ENCODE results near the gene OVOL2. TPM values are rescaled to one million over a fixed set of nuclear protein-coding genes. Genes with fewer than 3 reads are reported as not detected.
"Not testable (repeated sequence)": the region's sequence is repeated elsewhere in the genome, so short reads cannot be mapped to it uniquely, and the experiment has no call there.

OVOL2 gene
- polyA plus RNA-seq, 1 donor from 2014 or later, result not detected

GRCh38 chr20:18030020-18030419 is 27.7 kb downstream of the OVOL2 start:
- H4K20me1 ChIP-seq (ENCODE audit: insufficient read depth), result no peaks in the 10 kb centered on the region
- no peaks in the 10 kb centered on the region for H3K36me3 ChIP-seq (ENCODE audit: insufficient read depth, low read length)
- TF ChIP-seq SMC3 (conservative IDR thresholded peaks at IDR 0.05; ENCODE audit: poor library complexity) (no peak), RAD21 (conservative IDR thresholded peaks at IDR 0.05) (no peak), TAF1 (IDR thresholded peaks at IDR 0.05; ENCODE audit: low read depth) (no peak), EP300 (conservative IDR thresholded peaks at IDR 0.05; ENCODE audit: poor library complexity, severe bottlenecking) (no peak), POLR2AphosphoS5 (IDR thresholded peaks at IDR 0.05) (no peak), MXI1 (conservative IDR thresholded peaks at IDR 0.05; ENCODE audit: poor library complexity, severe bottlenecking) (no peak), EZH2 (IDR thresholded peaks at IDR 0.05; ENCODE audit: borderline replicate concordance, insufficient read depth, low read length, poor library complexity, severe bottlenecking) (no peak)
- TF ChIP-seq, protein P1, sequence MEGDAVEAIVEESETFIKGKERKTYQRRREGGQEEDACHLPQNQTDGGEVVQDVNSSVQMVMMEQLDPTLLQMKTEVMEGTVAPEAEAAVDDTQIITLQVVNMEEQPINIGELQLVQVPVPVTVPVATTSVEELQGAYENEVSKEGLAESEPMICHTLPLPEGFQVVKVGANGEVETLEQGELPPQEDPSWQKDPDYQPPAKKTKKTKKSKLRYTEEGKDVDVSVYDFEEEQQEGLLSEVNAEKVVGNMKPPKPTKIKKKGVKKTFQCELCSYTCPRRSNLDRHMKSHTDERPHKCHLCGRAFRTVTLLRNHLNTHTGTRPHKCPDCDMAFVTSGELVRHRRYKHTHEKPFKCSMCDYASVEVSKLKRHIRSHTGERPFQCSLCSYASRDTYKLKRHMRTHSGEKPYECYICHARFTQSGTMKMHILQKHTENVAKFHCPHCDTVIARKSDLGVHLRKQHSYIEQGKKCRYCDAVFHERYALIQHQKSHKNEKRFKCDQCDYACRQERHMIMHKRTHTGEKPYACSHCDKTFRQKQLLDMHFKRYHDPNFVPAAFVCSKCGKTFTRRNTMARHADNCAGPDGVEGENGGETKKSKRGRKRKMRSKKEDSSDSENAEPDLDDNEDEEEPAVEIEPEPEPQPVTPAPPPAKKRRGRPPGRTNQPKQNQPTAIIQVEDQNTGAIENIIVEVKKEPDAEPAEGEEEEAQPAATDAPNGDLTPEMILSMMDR (IDR thresholded peaks at IDR 0.05; ENCODE audit: poor library complexity, severe bottlenecking), result no peak
- TF ChIP-seq, protein P2, sequence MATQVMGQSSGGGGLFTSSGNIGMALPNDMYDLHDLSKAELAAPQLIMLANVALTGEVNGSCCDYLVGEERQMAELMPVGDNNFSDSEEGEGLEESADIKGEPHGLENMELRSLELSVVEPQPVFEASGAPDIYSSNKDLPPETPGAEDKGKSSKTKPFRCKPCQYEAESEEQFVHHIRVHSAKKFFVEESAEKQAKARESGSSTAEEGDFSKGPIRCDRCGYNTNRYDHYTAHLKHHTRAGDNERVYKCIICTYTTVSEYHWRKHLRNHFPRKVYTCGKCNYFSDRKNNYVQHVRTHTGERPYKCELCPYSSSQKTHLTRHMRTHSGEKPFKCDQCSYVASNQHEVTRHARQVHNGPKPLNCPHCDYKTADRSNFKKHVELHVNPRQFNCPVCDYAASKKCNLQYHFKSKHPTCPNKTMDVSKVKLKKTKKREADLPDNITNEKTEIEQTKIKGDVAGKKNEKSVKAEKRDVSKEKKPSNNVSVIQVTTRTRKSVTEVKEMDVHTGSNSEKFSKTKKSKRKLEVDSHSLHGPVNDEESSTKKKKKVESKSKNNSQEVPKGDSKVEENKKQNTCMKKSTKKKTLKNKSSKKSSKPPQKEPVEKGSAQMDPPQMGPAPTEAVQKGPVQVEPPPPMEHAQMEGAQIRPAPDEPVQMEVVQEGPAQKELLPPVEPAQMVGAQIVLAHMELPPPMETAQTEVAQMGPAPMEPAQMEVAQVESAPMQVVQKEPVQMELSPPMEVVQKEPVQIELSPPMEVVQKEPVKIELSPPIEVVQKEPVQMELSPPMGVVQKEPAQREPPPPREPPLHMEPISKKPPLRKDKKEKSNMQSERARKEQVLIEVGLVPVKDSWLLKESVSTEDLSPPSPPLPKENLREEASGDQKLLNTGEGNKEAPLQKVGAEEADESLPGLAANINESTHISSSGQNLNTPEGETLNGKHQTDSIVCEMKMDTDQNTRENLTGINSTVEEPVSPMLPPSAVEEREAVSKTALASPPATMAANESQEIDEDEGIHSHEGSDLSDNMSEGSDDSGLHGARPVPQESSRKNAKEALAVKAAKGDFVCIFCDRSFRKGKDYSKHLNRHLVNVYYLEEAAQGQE (IDR thresholded peaks at IDR 0.05; ENCODE audit: borderline replicate concordance), result no peak
- no peaks in the 10 kb centered on the region for H3K27me3 ChIP-seq (ENCODE audit: insufficient read depth, low read depth, low read length)
- H2AFZ ChIP-seq (ENCODE audit: low read depth, low read length), result no peak overlapping the region
- no peak overlapping the region for H3K4me3 ChIP-seq (ENCODE audit: low read length)
- H3K9me3 ChIP-seq (ENCODE audit: low read length), result no peaks in the 10 kb centered on the region
- H3F3A ChIP-seq (ENCODE audit: insufficient read depth, low read length, poor library complexity, severe bottlenecking), result no peaks in the 10 kb centered on the region
- no peaks in the 10 kb centered on the region for H3K79me2 ChIP-seq (replicated peaks; ENCODE audit: insufficient read depth, low read length)
- no peak overlapping the region for H3K9ac ChIP-seq (ENCODE audit: low read length)
- H3K9me2 ChIP-seq (ENCODE audit: insufficient read depth, low read length), result no peaks in the 10 kb centered on the region
- no peak overlapping the region for H3K27ac ChIP-seq (ENCODE audit: low read length)
- no peak overlapping the region for H3K4me2 ChIP-seq (ENCODE audit: low read length)

DNA sequence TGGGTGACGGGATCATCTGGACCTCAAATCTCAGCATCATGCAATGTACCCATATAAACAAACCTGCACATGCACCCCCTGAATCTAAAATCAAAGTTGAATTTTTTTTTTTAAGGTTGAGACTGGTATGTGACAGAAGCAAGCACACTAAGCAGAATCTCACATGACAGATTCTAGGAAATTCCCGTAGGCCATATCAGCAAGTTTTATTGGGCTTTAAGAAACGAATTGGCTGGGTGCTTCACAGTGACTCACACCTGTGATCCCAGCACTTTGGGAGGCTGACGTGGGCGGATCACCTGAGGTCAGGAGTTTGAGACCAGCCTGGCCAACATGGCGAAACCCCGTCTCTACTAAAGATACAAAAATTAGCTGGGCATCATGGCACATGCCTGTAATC is 30.7 kb downstream of the OVOL2 start:
- H3K27ac ChIP-seq (ENCODE audit: low read length); H3K27me3 ChIP-seq (ENCODE audit: insufficient read depth, low read depth, low read length); H3F3A ChIP-seq (ENCODE audit: insufficient read depth, low read length, poor library complexity, severe bottlenecking); H3K9me2 ChIP-seq (ENCODE audit: insufficient read depth, low read length); H4K20me1 ChIP-seq (ENCODE audit: insufficient read depth); H2AFZ ChIP-seq (ENCODE audit: low read depth, low read length); H3K4me2 ChIP-seq (ENCODE audit: low read length); H3K79me2 ChIP-seq (replicated peaks; ENCODE audit: insufficient read depth, low read length); H3K4me3 ChIP-seq (ENCODE audit: low read length); H3K36me3 ChIP-seq (ENCODE audit: insufficient read depth, low read length); H3K9me3 ChIP-seq (ENCODE audit: low read length); H3K9ac ChIP-seq (ENCODE audit: low read length): not testable (repeated sequence)

DNA sequence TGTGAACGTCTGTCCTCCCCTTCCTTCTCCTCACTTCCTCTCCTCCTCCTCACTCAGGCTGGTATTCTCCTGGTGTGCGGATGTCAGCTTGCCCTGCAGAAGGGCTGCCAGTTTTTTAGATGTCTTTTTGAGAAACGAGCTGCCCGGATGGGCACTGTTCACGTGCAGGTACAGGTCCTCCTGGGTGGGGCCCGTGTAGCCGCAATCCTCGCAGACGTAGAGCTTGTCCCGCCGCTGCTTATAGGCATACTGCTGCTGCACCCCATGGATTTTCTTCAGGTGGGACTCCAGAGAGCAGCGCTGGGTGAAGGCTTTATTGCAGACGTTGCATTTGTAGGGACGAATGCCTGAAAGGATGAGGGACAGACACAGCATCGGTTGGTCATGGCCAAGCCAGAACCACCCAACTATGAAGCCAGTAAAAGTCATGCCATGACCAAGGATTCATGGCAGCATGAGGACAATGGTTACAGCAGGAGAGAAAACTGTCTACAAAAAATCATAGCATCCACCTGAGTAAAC is 33.0 kb downstream of the OVOL2 start:
- H3K9me2 ChIP-seq (ENCODE audit: insufficient read depth, low read length), result no peaks in the 10 kb centered on the region
- no peak overlapping the region for H2AFZ ChIP-seq (ENCODE audit: low read depth, low read length)
- no peaks in the 10 kb centered on the region for H3K79me2 ChIP-seq (replicated peaks; ENCODE audit: insufficient read depth, low read length)
- no peak overlapping the region for H3K4me2 ChIP-seq (ENCODE audit: low read length)
- H3K36me3 ChIP-seq (ENCODE audit: insufficient read depth, low read length), result no peaks in the 10 kb centered on the region
- no peak overlapping the region for H3K9ac ChIP-seq (ENCODE audit: low read length)
- no peaks in the 10 kb centered on the region for H3K9me3 ChIP-seq (ENCODE audit: low read length)
- H3F3A ChIP-seq (ENCODE audit: insufficient read depth, low read length, poor library complexity, severe bottlenecking), result no peaks in the 10 kb centered on the region
- H3K27ac ChIP-seq (ENCODE audit: low read length), result no peak overlapping the region
- no peak overlapping the region for H3K4me3 ChIP-seq (ENCODE audit: low read length)
- no peaks in the 10 kb centered on the region for H4K20me1 ChIP-seq (ENCODE audit: insufficient read depth)
- TF ChIP-seq, protein P1 (IDR thresholded peaks at IDR 0.05; ENCODE audit: poor library complexity, severe bottlenecking), result no peak
- no peak for TF ChIP-seq EP300 (conservative IDR thresholded peaks at IDR 0.05; ENCODE audit: poor library complexity, severe bottlenecking)
- no peaks in the 10 kb centered on the region for H3K27me3 ChIP-seq (ENCODE audit: insufficient read depth, low read depth, low read length)
